Trophoblast cell (in vitro differentiated cells and primary cell): Measurements from ENCODE around the gene STAP1.

Experiments
- DNase-seq, 2 donors: peaks; one replicate each; pipeline ENCODE4 v3.0.0-alpha.2; 2016
- H2AFZ ChIP-seq: 2 replicates; pipeline ENCODE4 v1.6.1; 2013; ENCODE audit warnings: low read length, moderate library complexity, mild to moderate bottlenecking; ENCODE audit not compliant: insufficient read depth, poor library complexity
- H2AK5ac ChIP-seq: 2 replicates; pipeline ENCODE4 v1.6.1; 2013; ENCODE audit warnings: mild to moderate bottlenecking, low read length
- H2BK120ac ChIP-seq: 2 replicates; pipeline ENCODE4 v1.6.1; 2013; ENCODE audit warnings: low read length, mild to moderate bottlenecking, moderate library complexity; ENCODE audit not compliant: insufficient read depth, poor library complexity
- H2BK12ac ChIP-seq: 2 replicates; pipeline ENCODE4 v1.6.1; 2013; ENCODE audit warnings: mild to moderate bottlenecking, low read length, moderate library complexity
- H2BK5ac ChIP-seq: 2 replicates; pipeline ENCODE4 v1.6.1; 2013; ENCODE audit warnings: low read length, low read depth, moderate library complexity, mild to moderate bottlenecking; ENCODE audit not compliant: poor library complexity
- H3K14ac ChIP-seq: 2 replicates; pipeline ENCODE4 v1.6.1; 2013; ENCODE audit warnings: mild to moderate bottlenecking, low read length
- H3K18ac ChIP-seq: 2 replicates; pipeline ENCODE4 v1.6.1; 2013; ENCODE audit warnings: mild to moderate bottlenecking, low read length
- H3K23ac ChIP-seq: 2 replicates; pipeline ENCODE4 v1.6.1; 2013; ENCODE audit warnings: low read length
- H3K27ac ChIP-seq: 2 replicates; pipeline ENCODE4 v1.5.1; 2013; ENCODE audit warnings: low read depth, mild to moderate bottlenecking, inconsistent platforms, low read length, moderate library complexity
- H3K27me3 ChIP-seq: 2 replicates; pipeline ENCODE4 v1.6.1; 2013; ENCODE audit warnings: inconsistent platforms, mild to moderate bottlenecking, low read length, moderate library complexity; ENCODE audit not compliant: insufficient read depth
- H3K36me3 ChIP-seq, 2 experiments: 1 replicate in 1 of 2; 2 replicates in 1 of 2; pipeline ENCODE4 v1.6.1; 2013; ENCODE audit warnings: low read length in 2 of 2, mild to moderate bottlenecking in 2 of 2, moderate library complexity in 1 of 2; ENCODE audit not compliant: insufficient read depth in 2 of 2, control insufficient read depth in 1 of 2
- H3K4ac ChIP-seq: 2 replicates; pipeline ENCODE4 v1.6.1; 2013; ENCODE audit warnings: low read depth, mild to moderate bottlenecking, low read length, moderate library complexity
- H3K4me1 ChIP-seq, 2 experiments: 1 replicate in 1 of 2; 2 replicates in 1 of 2; pipeline ENCODE4 v1.6.1; 2013; ENCODE audit warnings: low read length in 2 of 2, mild to moderate bottlenecking in 2 of 2, moderate library complexity in 1 of 2; ENCODE audit not compliant: insufficient read depth in 2 of 2, control insufficient read depth in 1 of 2
- H3K4me2 ChIP-seq: 2 replicates; pipeline ENCODE4 v1.6.1; 2013; ENCODE audit warnings: inconsistent platforms, mild to moderate bottlenecking, low read length, moderate library complexity
- H3K4me3 ChIP-seq: 2 replicates; pipeline ENCODE4 v1.5.1; 2013; ENCODE audit warnings: mild to moderate bottlenecking, low read depth, low read length, inconsistent platforms
- H3K79me1 ChIP-seq: one replicate; pipeline ENCODE4 v1.6.1; 2013; ENCODE audit warnings: low read length
- H3K79me2 ChIP-seq: 2 replicates; pipeline ENCODE4 v1.6.1; 2013; ENCODE audit warnings: low read length, mild to moderate bottlenecking; ENCODE audit not compliant: control insufficient read depth, insufficient read depth, poor library complexity
- H3K9ac ChIP-seq: 2 replicates; pipeline ENCODE4 v1.6.1; 2013; ENCODE audit warnings: mild to moderate bottlenecking, low read length
- H3K9me3 ChIP-seq: 2 replicates; pipeline ENCODE4 v1.6.1; 2013; ENCODE audit warnings: low read depth, mild to moderate bottlenecking, control low read depth, inconsistent platforms, low read length; ENCODE audit not compliant: insufficient read depth
- H4K12ac ChIP-seq: 2 replicates; pipeline ENCODE4 v1.6.1; 2013; ENCODE audit warnings: low read depth, mild to moderate bottlenecking, low read length, moderate library complexity
- H4K8ac ChIP-seq: 2 replicates; pipeline ENCODE4 v1.6.1; 2013; ENCODE audit warnings: low read depth, mild to moderate bottlenecking, low read length, moderate library complexity
- H4K91ac ChIP-seq: one replicate; pipeline ENCODE4 v1.6.1; 2013; ENCODE audit warnings: low read depth, mild to moderate bottlenecking, low read length, moderate library complexity
- WGBS: extraction: QIAGEN DNeasy Blood & Tissue Kit; methylation state at CpG from one replicate; pipeline ENCODE4 v1.1.7; 2013; ENCODE audit warnings: missing lambda C conversion rate; ENCODE audit not compliant: insufficient read length, insufficient coverage; ENCODE audit errors: extremely low coverage; 5-methylcytosine and 5-hydroxymethylcytosine counted together

Gene STAP1

DNA sequence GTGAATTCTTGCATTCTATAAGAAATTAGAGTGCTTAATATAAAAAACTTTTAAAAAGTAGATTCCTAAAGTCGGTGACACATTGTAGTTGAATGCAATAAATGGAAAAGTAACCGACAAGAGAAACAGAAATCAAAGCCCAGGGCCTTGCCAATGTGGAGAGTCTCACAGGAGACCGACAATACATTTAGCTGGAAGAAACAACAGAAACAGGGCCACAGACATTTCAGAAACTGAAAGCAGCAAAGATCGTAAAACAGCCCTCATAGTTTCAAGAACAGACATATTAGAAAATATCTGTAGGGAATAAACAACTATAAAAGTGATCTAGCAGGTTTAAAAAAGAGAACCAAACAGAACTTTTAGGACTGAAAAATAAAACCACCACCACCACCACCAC, 49.5 kb downstream of the STAP1 start:
- Histone ChIP-seq H3K9ac (no peak overlapping the region), H3K4me1 (no peaks in the 10 kb centered on the region), H3K4me3 (no peak overlapping the region), H3K79me1 (no peaks in the 10 kb centered on the region), H3K36me3 (no peaks in the 10 kb centered on the region), H3K27ac (no peak overlapping the region), H2BK5ac (no peak overlapping the region), H2BK120ac (no peak overlapping the region), H4K8ac (no peak overlapping the region), H2AK5ac (no peak overlapping the region), H3K4me2 (no peak overlapping the region), H3K14ac (no peak overlapping the region), H3K4ac (no peak overlapping the region), H3K27me3 (no peaks in the 10 kb centered on the region), H3K18ac (no peak overlapping the region), H2AFZ (no peak overlapping the region), H4K12ac (no peak overlapping the region), H3K79me2 (no peaks in the 10 kb centered on the region), H4K91ac (no peak overlapping the region), H2BK12ac (no peak overlapping the region), H3K23ac (no peak overlapping the region), H3K9me3 (no peaks in the 10 kb centered on the region)
- WGBS, result no CpG with 5 or more reads among the region's 4 CpGs
- no peak for DNase-seq

DNA sequence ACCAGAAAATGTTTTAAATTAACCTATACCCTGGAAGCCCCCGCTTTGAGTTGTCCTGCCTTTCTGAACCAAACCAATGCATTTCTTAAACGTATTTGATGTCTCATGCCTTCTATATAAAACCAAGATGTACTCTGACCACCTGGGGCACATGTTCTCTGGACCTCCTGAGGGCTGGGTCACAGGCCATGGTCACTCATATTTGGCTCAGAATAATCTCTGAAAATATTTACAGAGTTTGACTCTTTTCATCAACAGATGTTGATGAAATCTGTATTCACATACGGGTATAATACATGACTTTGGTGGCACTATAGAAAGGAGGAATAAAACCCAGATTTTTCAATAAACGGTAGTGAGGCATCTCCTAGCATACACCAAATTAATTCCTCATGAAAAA, 55.7 kb downstream of the STAP1 start:
- Histone ChIP-seq H2BK5ac (no peak overlapping the region), H3K14ac (no peak overlapping the region), H3K18ac (no peak overlapping the region), H4K91ac (no peak overlapping the region), H3K9ac (no peak overlapping the region), H3K27ac (no peak overlapping the region), H4K12ac (no peak overlapping the region), H2AFZ (no peak overlapping the region), H3K9me3 (no peaks in the 10 kb centered on the region), H3K79me2 (no peaks in the 10 kb centered on the region), H3K36me3 (peaks cover 4% of the 10 kb centered on the region in 2 experiments), H2AK5ac (no peak overlapping the region), H3K4me3 (no peak overlapping the region), H3K4ac (no peak overlapping the region), H3K27me3 (no peaks in the 10 kb centered on the region), H4K8ac (no peak overlapping the region), H3K4me1 (no peaks in the 10 kb centered on the region), H3K23ac (no peak overlapping the region), H2BK12ac (no peak overlapping the region), H2BK120ac (no peak overlapping the region), H3K4me2 (no peak overlapping the region), H3K79me1 (no peaks in the 10 kb centered on the region)
- no peak for DNase-seq
- no CpG with 5 or more reads among the region's 4 CpGs for WGBS

DNA sequence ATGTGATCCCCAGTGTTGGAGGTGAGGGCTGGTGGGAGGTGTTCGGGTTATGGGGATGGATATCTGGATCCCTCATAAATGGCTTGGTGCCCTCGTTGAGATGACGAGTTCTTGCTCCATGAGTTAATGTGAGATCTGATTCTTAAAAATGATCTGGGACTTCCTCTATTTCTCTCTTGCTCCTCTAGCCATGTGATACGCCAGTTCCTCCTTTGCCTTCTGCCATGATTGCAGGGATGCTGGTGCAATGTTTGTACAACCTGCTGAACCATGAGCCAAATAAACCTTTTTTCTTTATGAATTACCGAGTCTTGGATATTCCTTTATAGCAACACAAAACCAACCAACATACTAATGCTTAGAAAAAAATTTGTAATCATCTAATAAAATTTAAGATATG, 56.6 kb downstream of the STAP1 start:
- no peak overlapping the region for H3K4me2 ChIP-seq
- no CpG with 5 or more reads among the region's 5 CpGs for WGBS

GRCh38 chr4:67616478-67616877, 58.0 kb downstream of the STAP1 start:
- no peak overlapping the region for H3K23ac ChIP-seq
- no peak overlapping the region for H3K4ac ChIP-seq
- no peaks in the 10 kb centered on the region for H3K4me1 ChIP-seq
- H3K27ac ChIP-seq, result no peak overlapping the region
- H3K14ac ChIP-seq, result no peak overlapping the region
- H4K12ac ChIP-seq, result no peak overlapping the region
- H2AK5ac ChIP-seq, result no peak overlapping the region
- no peak overlapping the region for H3K18ac ChIP-seq
- H3K27me3 ChIP-seq, result no peaks in the 10 kb centered on the region
- H3K9ac ChIP-seq, result no peak overlapping the region
- no CpG with 5 or more reads among the region's 1 CpG for WGBS
- peaks cover 6 to 8% of the 10 kb centered on the region in 2 experiments for H3K36me3 ChIP-seq
- H2BK120ac ChIP-seq, result no peak overlapping the region
- no peaks in the 10 kb centered on the region for H3K9me3 ChIP-seq
- H2AFZ ChIP-seq, result no peak overlapping the region
- no peak overlapping the region for H3K4me2 ChIP-seq
- H2BK12ac ChIP-seq, result no peak overlapping the region
- no peaks in the 10 kb centered on the region for H3K79me1 ChIP-seq
- H4K91ac ChIP-seq, result no peak overlapping the region
- no peak for DNase-seq
- H3K79me2 ChIP-seq, result no peaks in the 10 kb centered on the region
- H3K4me3 ChIP-seq, result no peak overlapping the region
- H2BK5ac ChIP-seq, result no peak overlapping the region
- no peak overlapping the region for H4K8ac ChIP-seq

More for the DNA sequence above, 56.6 kb downstream of the STAP1 start:
- Histone ChIP-seq H3K36me3 (peaks cover 6% of the 10 kb centered on the region in 2 experiments), H3K9ac (no peak overlapping the region), H3K9me3 (no peaks in the 10 kb centered on the region), H3K79me2 (no peaks in the 10 kb centered on the region), H4K91ac (no peak overlapping the region), H3K27me3 (no peaks in the 10 kb centered on the region), H2BK5ac (no peak overlapping the region), H3K4me1 (no peaks in the 10 kb centered on the region), H4K12ac (no peak overlapping the region), H3K23ac (no peak overlapping the region), H3K18ac (no peak overlapping the region), H3K14ac (no peak overlapping the region), H2BK120ac (no peak overlapping the region), H4K8ac (no peak overlapping the region), H2BK12ac (no peak overlapping the region), H2AFZ (no peak overlapping the region), H3K4me3 (no peak overlapping the region), H3K79me1 (no peaks in the 10 kb centered on the region), H3K4ac (no peak overlapping the region), H3K27ac (no peak overlapping the region), H2AK5ac (no peak overlapping the region)
- no peak for DNase-seq
